ENCODE results near the gene ABCC9.
"Not testable (repeated sequence)": the region's sequence is repeated elsewhere in the genome, so short reads cannot be mapped to it uniquely, and the experiment has no call there.

ABCC9 gene

DNA sequence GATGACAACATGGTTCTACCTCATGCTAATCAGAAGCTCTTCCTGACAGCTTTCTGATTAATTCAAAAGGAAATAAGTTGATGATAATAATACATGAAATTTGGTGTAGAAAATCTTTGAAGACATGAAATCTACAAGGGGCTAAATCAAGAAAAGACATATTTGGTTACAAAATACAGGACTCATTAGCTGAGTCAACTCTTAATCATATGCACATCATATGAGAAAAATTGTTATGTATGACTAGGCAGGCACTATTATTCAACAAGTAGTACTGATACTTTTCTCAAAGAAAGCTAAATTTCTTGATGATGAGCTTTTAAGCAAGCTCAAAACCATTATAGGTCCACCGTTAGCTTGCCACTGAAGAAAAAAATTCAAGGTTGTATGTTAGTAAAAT, 7.1 kb downstream of the ABCC9 start:
- H3K4me3 ChIP-seq (ENCODE audit: low read length in 2 of 2) = no peak overlapping the region
- no peak overlapping the region for H3K9ac ChIP-seq (ENCODE audit: low read length in 2 of 2)
- H3K36me3 ChIP-seq (ENCODE audit: control insufficient read depth in 2 of 2, insufficient read depth in 2 of 2, low read length in 2 of 2) = peaks cover 7 to 13% of the 10 kb centered on the region in 2 donors
- no peaks in the 10 kb centered on the region for H3K27me3 ChIP-seq (ENCODE audit: control insufficient read depth in 1 of 2, insufficient read depth in 2 of 2, low read length in 2 of 2)
- no peaks in the 10 kb centered on the region for H3K9me3 ChIP-seq (ENCODE audit: control insufficient read depth in 2 of 2, low read length in 2 of 2)
- no peak overlapping the region for H3K27ac ChIP-seq (ENCODE audit: low read length)
- no peaks in the 10 kb centered on the region for H3K4me1 ChIP-seq (ENCODE audit: control insufficient read depth, insufficient read depth, low read length)

GRCh38 chr12:21933656-21934055, 7.6 kb downstream of the ABCC9 start:
- Histone ChIP-seq H3K27ac (ENCODE audit: low read length) (no peak overlapping the region), H3K36me3 (ENCODE audit: control insufficient read depth in 2 of 2, insufficient read depth in 2 of 2, low read length in 2 of 2) (peaks cover 7 to 13% of the 10 kb centered on the region in 2 donors), H3K4me3 (ENCODE audit: low read length in 2 of 2) (no peak overlapping the region), H3K9ac (ENCODE audit: low read length in 2 of 2) (no peak overlapping the region), H3K9me3 (ENCODE audit: control insufficient read depth in 2 of 2, low read length in 2 of 2) (no peaks in the 10 kb centered on the region), H3K4me1 (ENCODE audit: control insufficient read depth, insufficient read depth, low read length) (no peaks in the 10 kb centered on the region), H3K27me3 (ENCODE audit: control insufficient read depth in 1 of 2, insufficient read depth in 2 of 2, low read length in 2 of 2) (no peaks in the 10 kb centered on the region)

DNA sequence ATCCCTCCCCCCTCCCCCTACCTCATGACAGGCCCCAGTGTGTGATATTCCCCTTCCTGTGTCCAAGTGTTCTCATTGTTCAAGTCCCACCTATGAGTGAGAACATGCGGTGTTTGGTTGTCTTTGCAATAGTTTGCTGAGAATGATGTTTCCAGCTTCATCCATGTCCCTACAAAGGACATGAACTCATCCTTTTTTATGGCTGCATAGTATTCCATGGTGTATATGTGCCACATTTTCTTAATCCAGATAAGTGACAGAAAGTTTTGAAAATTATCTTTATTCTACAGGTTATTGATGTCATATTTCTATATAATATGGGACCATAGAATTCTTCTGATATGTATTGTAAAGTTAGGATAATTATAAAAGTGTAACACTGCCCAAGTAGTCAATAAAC, 11.3 kb downstream of the ABCC9 start:
- H3K4me1 ChIP-seq (ENCODE audit: control insufficient read depth, insufficient read depth, low read length); H3K9ac ChIP-seq (ENCODE audit: low read length in 2 of 2); H3K9me3 ChIP-seq (ENCODE audit: control insufficient read depth in 2 of 2, low read length in 2 of 2); H3K4me3 ChIP-seq (ENCODE audit: low read length in 2 of 2); H3K36me3 ChIP-seq (ENCODE audit: control insufficient read depth in 2 of 2, insufficient read depth in 2 of 2, low read length in 2 of 2); H3K27me3 ChIP-seq (ENCODE audit: control insufficient read depth in 1 of 2, insufficient read depth in 2 of 2, low read length in 2 of 2); H3K27ac ChIP-seq (ENCODE audit: low read length): not testable (repeated sequence)

GRCh38 chr12:21925296-21925913, 15.8 kb downstream of the ABCC9 start:
- no peaks in the 10 kb centered on the region for H3K9me3 ChIP-seq (ENCODE audit: control insufficient read depth in 2 of 2, low read length in 2 of 2)
- peaks cover 0 to 7% of the 10 kb centered on the region in 2 donors for H3K36me3 ChIP-seq (ENCODE audit: control insufficient read depth in 2 of 2, insufficient read depth in 2 of 2, low read length in 2 of 2)
- no peak overlapping the region for H3K9ac ChIP-seq (ENCODE audit: low read length in 2 of 2)
- H3K4me3 ChIP-seq (ENCODE audit: low read length in 2 of 2) = no peak overlapping the region
- no peaks in the 10 kb centered on the region for H3K4me1 ChIP-seq (ENCODE audit: control insufficient read depth, insufficient read depth, low read length)
- no peaks in the 10 kb centered on the region for H3K27me3 ChIP-seq (ENCODE audit: control insufficient read depth in 1 of 2, insufficient read depth in 2 of 2, low read length in 2 of 2)
- H3K27ac ChIP-seq (ENCODE audit: low read length) = no peak overlapping the region

GRCh38 chr12:21921436-21921835, 19.8 kb downstream of the ABCC9 start:
- Histone ChIP-seq H3K4me3 (ENCODE audit: low read length in 2 of 2) (no peak overlapping the region), H3K27ac (ENCODE audit: low read length) (no peak overlapping the region), H3K9me3 (ENCODE audit: control insufficient read depth in 2 of 2, low read length in 2 of 2) (no peaks in the 10 kb centered on the region), H3K27me3 (ENCODE audit: control insufficient read depth in 1 of 2, insufficient read depth in 2 of 2, low read length in 2 of 2) (no peaks in the 10 kb centered on the region), H3K4me1 (ENCODE audit: control insufficient read depth, insufficient read depth, low read length) (no peaks in the 10 kb centered on the region), H3K36me3 (ENCODE audit: control insufficient read depth in 2 of 2, insufficient read depth in 2 of 2, low read length in 2 of 2) (peaks cover 0 to 4% of the 10 kb centered on the region in 2 donors), H3K9ac (ENCODE audit: low read length in 2 of 2) (no peak overlapping the region)

DNA sequence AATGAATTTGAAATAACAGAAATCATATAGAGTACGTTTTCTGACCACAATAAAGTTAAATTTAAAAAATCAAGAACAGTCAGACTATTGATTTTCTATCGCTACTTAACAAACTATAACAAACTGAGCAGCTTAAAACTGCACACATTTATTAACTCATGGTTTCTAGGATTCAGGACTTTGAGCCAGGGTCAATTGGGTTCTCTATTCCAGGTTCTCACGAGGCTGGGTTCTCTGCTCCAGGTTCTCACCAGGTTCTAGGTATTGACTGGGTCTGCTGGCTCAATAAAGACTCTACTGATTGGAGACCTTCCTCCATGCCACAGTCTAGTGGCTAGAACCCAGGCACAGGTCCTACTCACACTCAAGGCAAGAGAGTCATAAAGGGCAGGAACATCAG, 22.8 kb downstream of the ABCC9 start:
- H3K27me3 ChIP-seq (ENCODE audit: control insufficient read depth in 1 of 2, insufficient read depth in 2 of 2, low read length in 2 of 2) = no peaks in the 10 kb centered on the region
- peaks cover 0 to 5% of the 10 kb centered on the region in 2 donors for H3K36me3 ChIP-seq (ENCODE audit: control insufficient read depth in 2 of 2, insufficient read depth in 2 of 2, low read length in 2 of 2)
- no peak overlapping the region for H3K27ac ChIP-seq (ENCODE audit: low read length)
- no peaks in the 10 kb centered on the region for H3K4me1 ChIP-seq (ENCODE audit: control insufficient read depth, insufficient read depth, low read length)
- no peak overlapping the region for H3K4me3 ChIP-seq (ENCODE audit: low read length in 2 of 2)
- no peak overlapping the region for H3K9ac ChIP-seq (ENCODE audit: low read length in 2 of 2)
- H3K9me3 ChIP-seq (ENCODE audit: control insufficient read depth in 2 of 2, low read length in 2 of 2) = no peaks in the 10 kb centered on the region

DNA sequence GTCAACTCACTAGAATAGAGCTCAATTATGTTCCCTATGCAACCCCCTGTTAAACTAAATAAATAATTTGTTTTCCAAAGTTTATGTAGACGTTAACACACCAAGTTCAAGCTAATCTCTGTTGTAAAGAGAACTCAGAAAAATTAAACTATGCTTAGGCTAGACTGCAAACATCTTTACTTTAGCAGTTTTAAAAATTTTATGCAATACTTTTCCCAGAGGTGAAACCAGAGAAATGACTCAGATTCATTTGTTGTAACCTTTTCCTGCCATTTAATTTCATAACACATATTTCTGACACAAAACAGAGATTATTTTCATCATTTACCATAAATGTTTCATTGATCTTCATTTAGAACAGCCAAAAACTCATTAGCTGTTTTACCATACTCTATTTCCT, 27.4 kb downstream of the ABCC9 start:
- peaks cover 0 to 6% of the 10 kb centered on the region in 2 donors for H3K36me3 ChIP-seq (ENCODE audit: control insufficient read depth in 2 of 2, insufficient read depth in 2 of 2, low read length in 2 of 2)
- no peak overlapping the region for H3K4me3 ChIP-seq (ENCODE audit: low read length in 2 of 2)
- no peak overlapping the region for H3K27ac ChIP-seq (ENCODE audit: low read length)
- H3K4me1 ChIP-seq (ENCODE audit: control insufficient read depth, insufficient read depth, low read length) = no peaks in the 10 kb centered on the region
- H3K27me3 ChIP-seq (ENCODE audit: control insufficient read depth in 1 of 2, insufficient read depth in 2 of 2, low read length in 2 of 2) = no peaks in the 10 kb centered on the region
- no peak overlapping the region for H3K9ac ChIP-seq (ENCODE audit: low read length in 2 of 2)
- no peaks in the 10 kb centered on the region for H3K9me3 ChIP-seq (ENCODE audit: control insufficient read depth in 2 of 2, low read length in 2 of 2)

GRCh38 chr12:21912318-21912717, 28.9 kb downstream of the ABCC9 start:
- H3K36me3 ChIP-seq (ENCODE audit: control insufficient read depth in 2 of 2, insufficient read depth in 2 of 2, low read length in 2 of 2) = peaks cover 3 to 12% of the 10 kb centered on the region in 2 donors
- no peak overlapping the region for H3K9ac ChIP-seq (ENCODE audit: low read length in 2 of 2)
- no peaks in the 10 kb centered on the region for H3K27me3 ChIP-seq (ENCODE audit: control insufficient read depth in 1 of 2, insufficient read depth in 2 of 2, low read length in 2 of 2)
- no peak overlapping the region for H3K27ac ChIP-seq (ENCODE audit: low read length)
- H3K4me3 ChIP-seq (ENCODE audit: low read length in 2 of 2) = no peak overlapping the region
- no peaks in the 10 kb centered on the region for H3K9me3 ChIP-seq (ENCODE audit: control insufficient read depth in 2 of 2, low read length in 2 of 2)
- no peaks in the 10 kb centered on the region for H3K4me1 ChIP-seq (ENCODE audit: control insufficient read depth, insufficient read depth, low read length)

- Histone ChIP-seq H3K27ac (ENCODE audit: low read length) (no peak overlapping the region), H3K4me1 (ENCODE audit: control insufficient read depth, insufficient read depth, low read length) (no peaks in the 10 kb centered on the region), H3K27me3 (ENCODE audit: control insufficient read depth in 1 of 2, insufficient read depth in 2 of 2, low read length in 2 of 2) (no peaks in the 10 kb centered on the region), H3K36me3 (ENCODE audit: control insufficient read depth in 2 of 2, insufficient read depth in 2 of 2, low read length in 2 of 2) (peaks cover 3 to 12% of the 10 kb centered on the region in 2 donors), H3K9ac (ENCODE audit: low read length in 2 of 2) (no peak overlapping the region), H3K9me3 (ENCODE audit: control insufficient read depth in 2 of 2, low read length in 2 of 2) (no peaks in the 10 kb centered on the region), H3K4me3 (ENCODE audit: low read length in 2 of 2) (no peak overlapping the region)
These were observed 29.4 kb downstream of the ABCC9 start for GRCh38 chr12:21911832-21912231.

DNA sequence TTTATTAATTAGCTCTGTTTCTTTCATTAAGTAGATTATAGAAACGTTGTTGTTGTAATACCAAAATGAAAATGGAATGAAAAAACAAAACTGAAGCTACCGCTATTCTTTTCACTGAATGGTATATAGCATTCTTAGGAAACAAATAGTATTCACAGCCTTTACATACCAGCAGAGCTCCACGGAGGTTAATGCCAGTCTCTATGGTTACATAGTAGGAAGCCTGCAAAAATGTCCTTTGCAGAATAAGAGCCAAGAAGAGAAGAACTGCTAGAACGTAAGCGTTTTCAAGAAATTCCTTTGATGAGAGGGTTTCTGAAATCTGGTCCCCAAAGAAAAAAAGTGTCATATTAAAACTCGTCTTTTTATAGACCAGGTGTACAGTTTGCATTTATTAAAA, 30.6 kb downstream of the ABCC9 start:
- H3K9ac ChIP-seq (ENCODE audit: low read length in 2 of 2) = no peak overlapping the region
- H3K27ac ChIP-seq (ENCODE audit: low read length) = no peak overlapping the region
- H3K36me3 ChIP-seq (ENCODE audit: control insufficient read depth in 2 of 2, insufficient read depth in 2 of 2, low read length in 2 of 2) = peaks cover 8 to 14% of the 10 kb centered on the region in 2 donors
- H3K4me1 ChIP-seq (ENCODE audit: control insufficient read depth, insufficient read depth, low read length) = no peaks in the 10 kb centered on the region
- H3K4me3 ChIP-seq (ENCODE audit: low read length in 2 of 2) = no peak overlapping the region
- no peaks in the 10 kb centered on the region for H3K9me3 ChIP-seq (ENCODE audit: control insufficient read depth in 2 of 2, low read length in 2 of 2)
- no peaks in the 10 kb centered on the region for H3K27me3 ChIP-seq (ENCODE audit: control insufficient read depth in 1 of 2, insufficient read depth in 2 of 2, low read length in 2 of 2)

GRCh38 chr12:21907948-21908837, 33.0 kb downstream of the ABCC9 start:
- H3K9ac ChIP-seq (ENCODE audit: low read length in 2 of 2) = no peak overlapping the region
- H3K27me3 ChIP-seq (ENCODE audit: control insufficient read depth in 1 of 2, insufficient read depth in 2 of 2, low read length in 2 of 2) = no peaks in the 10 kb centered on the region
- no peak overlapping the region for H3K27ac ChIP-seq (ENCODE audit: low read length)
- H3K4me3 ChIP-seq (ENCODE audit: low read length in 2 of 2) = no peak overlapping the region
- H3K4me1 ChIP-seq (ENCODE audit: control insufficient read depth, insufficient read depth, low read length) = no peaks in the 10 kb centered on the region
- H3K36me3 ChIP-seq (ENCODE audit: control insufficient read depth in 2 of 2, insufficient read depth in 2 of 2, low read length in 2 of 2) = peaks cover 9 to 12% of the 10 kb centered on the region in 2 donors
- no peaks in the 10 kb centered on the region for H3K9me3 ChIP-seq (ENCODE audit: control insufficient read depth in 2 of 2, low read length in 2 of 2)
